Measurements from ENCODE around the gene ACADM. TPM values are rescaled to one million over a fixed set of nuclear protein-coding genes. Genes with fewer than 3 reads are reported as not detected.

Gene ACADM
- total and polyA plus RNA-seq, 2 experiments from 2014 or later, result 37.7 to 52.8 TPM

GRCh38 chr1:75690547-75690946 lies 34.0 kb upstream of the ACADM start (continued):
- TF ChIP-seq ZNF462 (CRISPR knock-in tag; IDR thresholded peaks at IDR 0.05) (no peak), NANOG (IDR thresholded peaks at IDR 0.05; ENCODE audit: borderline replicate concordance) (no peak)

- H3K9me3 Mint-ChIP-seq, result peaks cover 3% of the 10 kb centered on the region; the same call in 2 of the 3 replicates
- H3K36me3 Mint-ChIP-seq (ENCODE audit: low read depth), result no peaks in the 10 kb centered on the region
- no peaks in the 10 kb centered on the region for H3K79me2 ChIP-seq (replicated peaks; ENCODE audit: insufficient read depth)
- H3K27ac ChIP-seq (ENCODE audit: low read depth), result no peak overlapping the region
- no peaks in the 10 kb centered on the region for H3K36me3 ChIP-seq (ENCODE audit: insufficient read depth)
- H3K9me2 ChIP-seq (ENCODE audit: insufficient read depth), result peaks cover 14% of the 10 kb centered on the region; the same call in 1 of the 2 replicates
- H3K27me3 Mint-ChIP-seq (ENCODE audit: insufficient read depth, low read depth, poor library complexity), result peaks cover 2% of the 10 kb centered on the region
- H3K4me1 Mint-ChIP-seq, result no peaks in the 10 kb centered on the region; the same call in 2 of the 3 replicates
- no peak for DNase-seq (ENCODE audit: low spot score)
- H3K4me1 ChIP-seq (ENCODE audit: insufficient read depth), result no peaks in the 10 kb centered on the region
- no peak overlapping the region for H3K4me3 Mint-ChIP-seq
- no peaks in the 10 kb centered on the region for H4K20me1 ChIP-seq (replicated peaks; ENCODE audit: insufficient read depth)
- no peak overlapping the region for H3K4me2 ChIP-seq
- ATAC-seq, result no peak
- no peak overlapping the region for H3K27ac Mint-ChIP-seq
- H3F3A ChIP-seq (replicated peaks; ENCODE audit: low read depth), result no peaks in the 10 kb centered on the region
- no peak overlapping the region for H2AFZ ChIP-seq
- H3K27me3 ChIP-seq (ENCODE audit: insufficient read depth), result no peaks in the 10 kb centered on the region
- no peak overlapping the region for H3K4me3 ChIP-seq
- TF ChIP-seq STAT1 (IDR thresholded peaks at IDR 0.05; ENCODE audit: unreplicated experiment) (no peak), JUNB (IDR thresholded peaks at IDR 0.05; ENCODE audit: unreplicated experiment) (no peak), REST (IDR thresholded peaks at IDR 0.05; ENCODE audit: unreplicated experiment) (no peak), EZH2 (IDR thresholded peaks at IDR 0.05; ENCODE audit: low read depth, unreplicated experiment) (no peak), ZNF331 (CRISPR knock-in tag; IDR thresholded peaks at IDR 0.05; ENCODE audit: low read depth) (no peak)
Measured at GRCh38 chr1:75693551-75693950, 31.0 kb upstream of the ACADM start.
